HCT116 (cell line): ENCODE measurements around the gene LRRC51.

ENCODE experiments used
- CEBPB ChIP-seq: IDR thresholded peaks from 2 replicates; pipeline ENCODE4 v1.6.1; 2012; ENCODE audit warnings: low read depth
- CTCF ChIP-seq, 3 experiments: fragments of 200-600 bp in 1 of 3; sonication (generic) in 1 of 3; IDR thresholded peaks in 2 of 3; conservative IDR thresholded peaks in 1 of 3; 2 replicates each; pipeline ENCODE4 v1.5.1; 2012 to 2017; ENCODE audit warnings: low read depth in 2 of 3, low read length in 2 of 3, antibody characterized with exemption in 1 of 3, borderline replicate concordance in 1 of 3, control low read depth in 1 of 3, mild to moderate bottlenecking in 1 of 3, mixed read lengths in 1 of 3, mixed run types in 1 of 3, moderate library complexity in 1 of 3; ENCODE audit not compliant: insufficient read depth in 1 of 3
- EGR1 ChIP-seq: IDR thresholded peaks from 2 replicates; pipeline ENCODE4 v1.6.1; 2012; ENCODE audit warnings: low read depth
- ELF1 ChIP-seq: IDR thresholded peaks from 2 replicates; pipeline ENCODE4 v1.6.1; 2012; ENCODE audit warnings: low read depth, borderline replicate concordance
- EZH2 ChIP-seq: fragments of 200-600 bp; sonication (generic); IDR thresholded peaks from 2 replicates; pipeline ENCODE4 v1.6.1; 2017; ENCODE audit warnings: antibody characterized with exemption, mixed run types
- EZH2phosphoT487 ChIP-seq: fragments of 200-600 bp; IDR thresholded peaks from 2 replicates; pipeline ENCODE4 v1.6.1; 2018; ENCODE audit warnings: antibody characterized with exemption, borderline replicate concordance
- MAX ChIP-seq: IDR thresholded peaks from 2 replicates; pipeline ENCODE4 v1.6.1; 2012
- POLR2A ChIP-seq: IDR thresholded peaks from 2 replicates; pipeline ENCODE4 v1.7.0; 2011; ENCODE audit warnings: borderline replicate concordance; ENCODE audit not compliant: insufficient read depth, insufficient read length; ENCODE audit errors: extremely low read depth
- POLR2AphosphoS5 ChIP-seq: IDR thresholded peaks from 2 replicates; pipeline ENCODE4 v1.6.1; 2011; ENCODE audit warnings: mild to moderate bottlenecking, low read depth, low read length, moderate library complexity
- RAD21 ChIP-seq: IDR thresholded peaks from 2 replicates; pipeline ENCODE4 v1.6.1; 2012; ENCODE audit warnings: low read depth, mild to moderate bottlenecking
- REST ChIP-seq: IDR thresholded peaks from 2 replicates; pipeline ENCODE4 v1.6.1; 2012; ENCODE audit warnings: low read depth
- ZFX ChIP-seq: fragments of 450-650 bp; IDR thresholded peaks from 2 replicates; pipeline ENCODE4 v1.6.1; 2017

GRCh38 chr11:72120930-72121329 lies 40.3 kb downstream of the LRRC51 start:
- TF ChIP-seq CTCF (IDR thresholded peaks at IDR 0.05 in 2 of 3, conservative IDR thresholded peaks at IDR 0.05 in 1 of 3; ENCODE audit: borderline replicate concordance in 1 of 3, insufficient read depth in 1 of 3, low read depth in 2 of 3, low read length in 2 of 3) (no peak), REST (no peak), MAX (no peak), POLR2AphosphoS5 (no peak), POLR2A (no peak), CEBPB (no peak), ELF1 (no peak), EZH2 (no peak), EZH2phosphoT487 (no peak), ZFX (no peak), EGR1 (no peak), RAD21 (no peak)
